Inflammatory macrophage treated with lipopolysaccharide for 4 hours (primary cell): ENCODE data around the gene SIK3.
A peak's percentile ranks its signal among the peaks of the same experiment; 100 is the strongest.
"Not testable (repeated sequence)": the region's sequence is repeated elsewhere in the genome, so short reads cannot be mapped to it uniquely, and the experiment has no call there.

ENCODE experiments used
- DNase-seq: peaks from one replicate; pipeline ENCODE4 v3.0.0-alpha.2; 2020

Gene SIK3

GRCh38 chr11:117044287-117045035 is 53.8 kb downstream of the SIK3 start:
- no peak for DNase-seq

- no peak for DNase-seq
Observed at GRCh38 chr11:117042689-117043088, 55.5 kb downstream of the SIK3 start.

GRCh38 chr11:117039900-117040299 is 58.3 kb downstream of the SIK3 start:
- peak; percentile 43 for DNase-seq

- DNase-seq, result no peak
Observed at GRCh38 chr11:117039270-117039669, 59.0 kb downstream of the SIK3 start.

- DNase-seq, result no peak
Observed at GRCh38 chr11:117037975-117038350, 60.3 kb downstream of the SIK3 start.

GRCh38 chr11:117037279-117037974 is 60.8 kb downstream of the SIK3 start:
- DNase-seq, result peak; percentile 37

DNA sequence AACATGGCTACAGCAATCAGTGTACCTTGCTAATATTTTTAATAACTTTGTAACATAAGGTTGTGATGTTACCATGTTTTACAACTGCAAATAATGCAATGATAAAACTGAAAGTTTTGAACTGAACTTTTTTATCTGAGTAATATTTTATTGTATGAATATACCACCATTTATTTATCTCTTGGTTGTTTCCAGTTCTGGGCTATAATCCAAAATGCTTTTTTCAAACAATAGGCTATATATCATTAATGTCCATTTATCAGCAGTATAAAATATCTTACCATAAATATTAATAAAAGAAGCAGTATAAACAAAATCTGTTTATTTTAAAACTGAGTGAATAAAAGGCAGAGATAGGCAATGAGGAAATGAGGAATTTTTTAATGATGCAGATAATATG is 63.3 kb downstream of the SIK3 start:
- DNase-seq, result no peak

GRCh38 chr11:117026593-117027330 is 71.5 kb downstream of the SIK3 start:
- peak; percentile 67 for DNase-seq

- DNase-seq, result not testable (repeated sequence)
Observed at GRCh38 chr11:117023707-117024106, 74.5 kb downstream of the SIK3 start.

- DNase-seq, result no peak
Observed at GRCh38 chr11:117023178-117023577, 75.0 kb downstream of the SIK3 start.

DNA sequence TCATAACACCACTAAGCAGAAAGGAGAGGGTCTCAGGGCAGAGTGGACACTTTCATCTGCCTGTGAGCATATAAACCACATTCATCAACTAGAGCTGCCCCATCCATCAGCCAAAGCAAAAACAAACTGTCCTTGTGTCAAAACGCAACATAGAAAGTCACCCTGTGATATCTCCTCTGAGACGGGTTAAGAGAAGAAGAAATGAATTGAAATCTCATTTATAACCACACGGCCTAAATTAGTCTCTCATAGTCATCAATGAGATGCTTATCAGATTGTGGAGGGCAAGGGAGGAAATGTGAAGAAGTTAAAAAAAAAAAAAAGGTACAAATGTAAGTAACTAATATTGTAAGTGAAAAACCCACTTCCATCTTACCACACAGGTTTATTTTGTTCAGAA is 75.7 kb downstream of the SIK3 start:
- no peak for DNase-seq

- no peak for DNase-seq
Observed at GRCh38 chr11:117020869-117021564, 77.2 kb downstream of the SIK3 start.

DNA sequence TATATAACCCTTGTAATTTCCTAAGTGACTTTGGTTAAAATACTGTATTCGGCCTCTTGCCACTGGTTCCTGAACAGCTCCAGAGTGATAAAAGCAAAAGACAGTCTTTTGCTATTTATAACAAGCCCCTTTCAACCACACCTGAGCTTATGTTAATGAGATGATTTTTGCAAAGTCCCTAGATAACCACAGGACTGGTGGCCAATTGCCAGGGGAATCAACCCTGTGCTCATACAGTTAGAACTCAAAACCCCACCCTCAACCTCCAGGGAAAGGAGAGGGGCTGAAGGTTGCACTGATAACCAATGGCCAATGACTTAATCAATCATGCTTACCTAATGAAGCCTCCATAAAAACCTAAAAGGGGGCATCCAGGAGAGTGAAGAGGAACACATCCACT is 77.9 kb downstream of the SIK3 start:
- DNase-seq, result no peak

- no peak for DNase-seq
Observed at GRCh38 chr11:117019871-117020270, 78.4 kb downstream of the SIK3 start.

DNA sequence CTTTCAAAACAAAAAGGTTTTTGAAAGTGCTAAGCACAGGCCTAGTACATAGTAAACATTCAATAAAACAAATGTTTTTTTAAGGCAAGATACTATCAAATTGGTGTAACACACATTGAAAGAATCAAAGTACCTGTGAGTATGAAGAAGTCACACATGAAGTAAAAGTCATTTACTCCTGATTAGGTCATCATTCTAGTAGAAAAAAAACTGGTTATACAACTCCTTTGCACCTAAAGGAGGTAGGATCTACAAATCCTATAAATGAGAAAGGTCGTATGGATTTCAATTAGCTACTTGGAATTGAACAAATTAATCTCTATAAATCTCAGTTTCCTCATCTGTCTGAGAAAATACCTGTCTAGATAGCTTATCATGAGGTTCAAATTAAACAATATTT is 80.8 kb downstream of the SIK3 start:
- no peak for DNase-seq

GRCh38 chr11:117016747-117017146 is 81.5 kb downstream of the SIK3 start:
- DNase-seq, result no peak

- DNase-seq, result no peak
Observed at GRCh38 chr11:117016246-117016645, 82.0 kb downstream of the SIK3 start.

GRCh38 chr11:117011541-117011898 is 86.7 kb downstream of the SIK3 start:
- no peak for DNase-seq

GRCh38 chr11:117010808-117011540 is 87.3 kb downstream of the SIK3 start:
- peak; percentile 83 for DNase-seq

- no peak for DNase-seq
Observed at GRCh38 chr11:117009905-117010605, 88.2 kb downstream of the SIK3 start.

GRCh38 chr11:117005758-117006157 is 92.5 kb downstream of the SIK3 start:
- DNase-seq, result peak; percentile 76
